ENCODE data around the gene SIPA1L2.

GRCh38 chr1:232597721-232598120, 32.2 kb downstream of the SIPA1L2 start:
- TF ChIP-seq CTCF (IDR thresholded peaks at IDR 0.05; ENCODE audit: low read length) (no peak), EZH2 (IDR thresholded peaks at IDR 0.05; ENCODE audit: borderline replicate concordance, low read length) (no peak)

All from OCI-LY1 (cell line).